ENCODE measurements around the gene EYA4. TPM values are rescaled to one million over a fixed set of nuclear protein-coding genes. Genes with fewer than 3 reads are reported as not detected.

EYA4 gene
- total and polyA plus RNA-seq, 5 donors from 2014 or later, result not detected

- ATAC-seq (ENCODE audit: low read depth in 2 of 2) (no peak), DNase-seq (no peak)
- no peak overlapping the region for H3K27ac Mint-ChIP-seq
- Histone ChIP-seq H3K9me3 (ENCODE audit: control insufficient read depth in 2 of 2, low read length in 2 of 2) (no peaks in the 10 kb centered on the region), H3K27ac (ENCODE audit: insufficient read depth, low read length, poor library complexity, severe bottlenecking) (no peak overlapping the region), H3K4me3 (ENCODE audit: low read depth, low read length) (no peak overlapping the region), H3K36me3 (ENCODE audit: control insufficient read depth, insufficient read depth, low read length) (no peaks in the 10 kb centered on the region), H3K4me1 (ENCODE audit: control insufficient read depth, insufficient read depth, low read length, poor library complexity, severe bottlenecking) (no peaks in the 10 kb centered on the region), H3K27me3 (ENCODE audit: control insufficient read depth, insufficient read depth, low read length) (no peaks in the 10 kb centered on the region)
- no peaks in the 10 kb centered on the region for H3K36me3 Mint-ChIP-seq
- H3K27me3 Mint-ChIP-seq, result no peaks in the 10 kb centered on the region
- no peak overlapping the region for H3K4me3 Mint-ChIP-seq
- H3K4me1 Mint-ChIP-seq, result no peaks in the 10 kb centered on the region
- no peaks in the 10 kb centered on the region for H3K9me3 Mint-ChIP-seq
Measured at GRCh38 chr6:133298335-133298734, 57.2 kb downstream of the EYA4 start.

GRCh38 chr6:133298801-133299200 lies 57.6 kb downstream of the EYA4 start:
- Mint-ChIP-seq H3K9me3 (no peaks in the 10 kb centered on the region), H3K27ac (no peak overlapping the region), H3K4me1 (no peaks in the 10 kb centered on the region), H3K4me3 (no peak overlapping the region), H3K36me3 (no peaks in the 10 kb centered on the region), H3K27me3 (no peaks in the 10 kb centered on the region)
- DNase-seq, result no peak
- H3K4me1 ChIP-seq (ENCODE audit: control insufficient read depth, insufficient read depth, low read length, poor library complexity, severe bottlenecking), result no peaks in the 10 kb centered on the region
- H3K27ac ChIP-seq (ENCODE audit: insufficient read depth, low read length, poor library complexity, severe bottlenecking), result no peak overlapping the region
- ATAC-seq (ENCODE audit: low read depth in 2 of 2), result no peak
- H3K9me3 ChIP-seq (ENCODE audit: control insufficient read depth in 2 of 2, low read length in 2 of 2), result no peaks in the 10 kb centered on the region
- no peaks in the 10 kb centered on the region for H3K36me3 ChIP-seq (ENCODE audit: control insufficient read depth, insufficient read depth, low read length)
- no peak overlapping the region for H3K4me3 ChIP-seq (ENCODE audit: low read depth, low read length)
- H3K27me3 ChIP-seq (ENCODE audit: control insufficient read depth, insufficient read depth, low read length), result no peaks in the 10 kb centered on the region

GRCh38 chr6:133300896-133301295 lies 59.7 kb downstream of the EYA4 start:
- Histone ChIP-seq H3K27me3 (ENCODE audit: control insufficient read depth, insufficient read depth, low read length) (no peaks in the 10 kb centered on the region), H3K27ac (ENCODE audit: insufficient read depth, low read length, poor library complexity, severe bottlenecking) (no peak overlapping the region), H3K36me3 (ENCODE audit: control insufficient read depth, insufficient read depth, low read length) (no peaks in the 10 kb centered on the region), H3K9me3 (ENCODE audit: control insufficient read depth in 2 of 2, low read length in 2 of 2) (no peaks in the 10 kb centered on the region), H3K4me3 (ENCODE audit: low read depth, low read length) (no peak overlapping the region), H3K4me1 (ENCODE audit: control insufficient read depth, insufficient read depth, low read length, poor library complexity, severe bottlenecking) (no peaks in the 10 kb centered on the region)
- Mint-ChIP-seq H3K27me3 (no peaks in the 10 kb centered on the region), H3K36me3 (no peaks in the 10 kb centered on the region), H3K4me3 (no peak overlapping the region), H3K27ac (no peak overlapping the region), H3K9me3 (no peaks in the 10 kb centered on the region), H3K4me1 (no peaks in the 10 kb centered on the region)
- no peak for DNase-seq
- ATAC-seq (ENCODE audit: low read depth in 2 of 2), result no peak

- no peak overlapping the region for H3K4me3 Mint-ChIP-seq
- no peaks in the 10 kb centered on the region for H3K27me3 ChIP-seq (ENCODE audit: control insufficient read depth, insufficient read depth, low read length)
- H3K27ac Mint-ChIP-seq, result no peak overlapping the region
- no peaks in the 10 kb centered on the region for H3K36me3 ChIP-seq (ENCODE audit: control insufficient read depth, insufficient read depth, low read length)
- no peaks in the 10 kb centered on the region for H3K4me1 ChIP-seq (ENCODE audit: control insufficient read depth, insufficient read depth, low read length, poor library complexity, severe bottlenecking)
- ATAC-seq (ENCODE audit: low read depth in 2 of 2), result no peak
- H3K4me3 ChIP-seq (ENCODE audit: low read depth, low read length), result no peak overlapping the region
- no peaks in the 10 kb centered on the region for H3K9me3 Mint-ChIP-seq
- H3K27ac ChIP-seq (ENCODE audit: insufficient read depth, low read length, poor library complexity, severe bottlenecking), result no peak overlapping the region
- no peak for DNase-seq
- H3K9me3 ChIP-seq (ENCODE audit: control insufficient read depth in 2 of 2, low read length in 2 of 2), result no peaks in the 10 kb centered on the region
- H3K36me3 Mint-ChIP-seq, result no peaks in the 10 kb centered on the region
- no peaks in the 10 kb centered on the region for H3K27me3 Mint-ChIP-seq
- no peaks in the 10 kb centered on the region for H3K4me1 Mint-ChIP-seq
Measured at GRCh38 chr6:133301835-133302234, 60.7 kb downstream of the EYA4 start.

GRCh38 chr6:133306931-133307330 lies 65.8 kb downstream of the EYA4 start:
- Histone ChIP-seq H3K4me1 (ENCODE audit: control insufficient read depth, insufficient read depth, low read length, poor library complexity, severe bottlenecking) (no peaks in the 10 kb centered on the region), H3K27me3 (ENCODE audit: control insufficient read depth, insufficient read depth, low read length) (no peaks in the 10 kb centered on the region), H3K36me3 (ENCODE audit: control insufficient read depth, insufficient read depth, low read length) (no peaks in the 10 kb centered on the region), H3K4me3 (ENCODE audit: low read depth, low read length) (no peak overlapping the region), H3K27ac (ENCODE audit: insufficient read depth, low read length, poor library complexity, severe bottlenecking) (no peak overlapping the region), H3K9me3 (ENCODE audit: control insufficient read depth in 2 of 2, low read length in 2 of 2) (no peaks in the 10 kb centered on the region)
- peaks cover 0 to 3% (median 0%) of the 10 kb centered on the region in 7 donors for H3K9me3 Mint-ChIP-seq
- no peak for DNase-seq
- no peaks in the 10 kb centered on the region for H3K27me3 Mint-ChIP-seq
- ATAC-seq (ENCODE audit: low read depth in 2 of 2), result no peak
- no peak overlapping the region for H3K4me3 Mint-ChIP-seq
- H3K27ac Mint-ChIP-seq, result no peak overlapping the region
- H3K36me3 Mint-ChIP-seq, result no peaks in the 10 kb centered on the region
- H3K4me1 Mint-ChIP-seq, result no peaks in the 10 kb centered on the region

- H3K27ac ChIP-seq (ENCODE audit: insufficient read depth, low read length, poor library complexity, severe bottlenecking), result no peak overlapping the region
- H3K36me3 ChIP-seq (ENCODE audit: control insufficient read depth, insufficient read depth, low read length), result no peaks in the 10 kb centered on the region
- Mint-ChIP-seq H3K4me1 (no peaks in the 10 kb centered on the region), H3K27ac (no peak overlapping the region), H3K27me3 (no peaks in the 10 kb centered on the region), H3K36me3 (no peaks in the 10 kb centered on the region), H3K4me3 (no peak overlapping the region), H3K9me3 (peaks cover 0 to 3% (median 0%) of the 10 kb centered on the region in 7 donors)
- ATAC-seq (ENCODE audit: low read depth in 2 of 2) (no peak), DNase-seq (no peak)
- no peaks in the 10 kb centered on the region for H3K27me3 ChIP-seq (ENCODE audit: control insufficient read depth, insufficient read depth, low read length)
- H3K9me3 ChIP-seq (ENCODE audit: control insufficient read depth in 2 of 2, low read length in 2 of 2), result no peaks in the 10 kb centered on the region
- no peak overlapping the region for H3K4me3 ChIP-seq (ENCODE audit: low read depth, low read length)
- no peaks in the 10 kb centered on the region for H3K4me1 ChIP-seq (ENCODE audit: control insufficient read depth, insufficient read depth, low read length, poor library complexity, severe bottlenecking)
Measured at GRCh38 chr6:133309579-133309978, 68.4 kb downstream of the EYA4 start.

- no peaks in the 10 kb centered on the region for H3K9me3 ChIP-seq (ENCODE audit: control insufficient read depth in 2 of 2, low read length in 2 of 2)
- H3K36me3 ChIP-seq (ENCODE audit: control insufficient read depth, insufficient read depth, low read length), result no peaks in the 10 kb centered on the region
- DNase-seq (no peak), ATAC-seq (ENCODE audit: low read depth in 2 of 2) (no peak)
- H3K27me3 ChIP-seq (ENCODE audit: control insufficient read depth, insufficient read depth, low read length), result no peaks in the 10 kb centered on the region
- H3K4me3 Mint-ChIP-seq, result no peak overlapping the region
- no peaks in the 10 kb centered on the region for H3K4me1 ChIP-seq (ENCODE audit: control insufficient read depth, insufficient read depth, low read length, poor library complexity, severe bottlenecking)
- H3K9me3 Mint-ChIP-seq, result peaks cover 0 to 3% (median 1%) of the 10 kb centered on the region in 7 donors
- H3K27me3 Mint-ChIP-seq, result no peaks in the 10 kb centered on the region
- H3K27ac Mint-ChIP-seq, result no peak overlapping the region
- no peaks in the 10 kb centered on the region for H3K36me3 Mint-ChIP-seq
- H3K4me1 Mint-ChIP-seq, result no peaks in the 10 kb centered on the region
- no peak overlapping the region for H3K4me3 ChIP-seq (ENCODE audit: low read depth, low read length)
- no peak overlapping the region for H3K27ac ChIP-seq (ENCODE audit: insufficient read depth, low read length, poor library complexity, severe bottlenecking)
Measured at GRCh38 chr6:133312006-133312405, 70.8 kb downstream of the EYA4 start.

GRCh38 chr6:133313068-133313467 lies 71.9 kb downstream of the EYA4 start:
- DNase-seq, result no peak
- H3K4me3 ChIP-seq (ENCODE audit: low read depth, low read length), result no peak overlapping the region
- Mint-ChIP-seq H3K36me3 (no peaks in the 10 kb centered on the region), H3K27me3 (no peaks in the 10 kb centered on the region), H3K27ac (no peak overlapping the region), H3K4me1 (no peaks in the 10 kb centered on the region), H3K9me3 (peaks cover 0 to 2% (median under 1%) of the 10 kb centered on the region in 7 donors), H3K4me3 (no peak overlapping the region)
- H3K36me3 ChIP-seq (ENCODE audit: control insufficient read depth, insufficient read depth, low read length), result no peaks in the 10 kb centered on the region
- no peaks in the 10 kb centered on the region for H3K27me3 ChIP-seq (ENCODE audit: control insufficient read depth, insufficient read depth, low read length)
- no peaks in the 10 kb centered on the region for H3K9me3 ChIP-seq (ENCODE audit: control insufficient read depth in 2 of 2, low read length in 2 of 2)
- no peak for ATAC-seq (ENCODE audit: low read depth in 2 of 2)
- H3K27ac ChIP-seq (ENCODE audit: insufficient read depth, low read length, poor library complexity, severe bottlenecking), result no peak overlapping the region
- no peaks in the 10 kb centered on the region for H3K4me1 ChIP-seq (ENCODE audit: control insufficient read depth, insufficient read depth, low read length, poor library complexity, severe bottlenecking)
